HG02970 (cell line): Measurements from ENCODE around the gene CFAP53.

Experiments
- ATAC-seq: cut with Tn5 transposase; IDR thresholded peaks from one replicate; pipeline ENCODE4 v1.9.1; 2021; ENCODE audit warnings: mild to moderate bottlenecking, moderate library complexity, moderate number of reproducible peaks; ENCODE audit not compliant: unreplicated experiment, low FRiP score

The CFAP53 gene

DNA sequence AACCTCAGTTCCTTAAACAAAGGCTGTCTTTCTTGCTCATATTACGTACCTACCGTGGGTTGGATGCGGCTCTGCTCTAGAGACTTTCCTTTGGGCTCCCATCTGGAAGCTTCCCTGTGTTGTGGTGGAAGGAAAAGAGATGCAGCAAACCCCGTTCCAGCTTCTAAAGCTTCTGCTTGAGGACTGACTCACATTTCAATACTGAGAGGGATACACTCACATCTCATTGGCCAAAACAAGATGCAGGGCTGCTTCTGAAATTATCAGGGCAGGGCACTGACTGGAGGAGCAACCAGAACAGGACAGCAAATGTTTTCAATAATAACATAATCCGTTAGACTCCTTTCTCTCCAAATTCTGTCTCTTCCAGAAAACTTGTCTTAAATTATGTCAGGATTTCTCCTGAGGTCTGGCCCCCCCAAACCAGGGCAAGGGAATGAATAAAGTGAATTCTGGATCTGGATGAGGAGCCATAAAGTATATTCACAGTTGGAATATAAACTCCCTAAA is 66.9 kb downstream of the CFAP53 start:
- ATAC-seq = no peak

- ATAC-seq = no peak
Measured at GRCh38 chr18:50196261-50196660, 70.0 kb downstream of the CFAP53 start.

- no peak for ATAC-seq
Measured at GRCh38 chr18:50195689-50196088, 70.6 kb downstream of the CFAP53 start.

- ATAC-seq = peak; percentile 72
Measured at GRCh38 chr18:50194631-50195532, 71.4 kb downstream of the CFAP53 start, which contains the start of gene MYO5B. Gene MYO5B, minus strand, starts transcription at chr18:50195147. Its CDS starts 354 bp downstream, at chr18:50194793.

- ATAC-seq = no peak
Measured at GRCh38 chr18:50193796-50194630, 72.3 kb downstream of the CFAP53 start.

GRCh38 chr18:50192995-50193795 is 73.1 kb downstream of the CFAP53 start:
- ATAC-seq = no peak

- ATAC-seq = no peak
Measured at GRCh38 chr18:50190926-50191325, 75.4 kb downstream of the CFAP53 start.

DNA sequence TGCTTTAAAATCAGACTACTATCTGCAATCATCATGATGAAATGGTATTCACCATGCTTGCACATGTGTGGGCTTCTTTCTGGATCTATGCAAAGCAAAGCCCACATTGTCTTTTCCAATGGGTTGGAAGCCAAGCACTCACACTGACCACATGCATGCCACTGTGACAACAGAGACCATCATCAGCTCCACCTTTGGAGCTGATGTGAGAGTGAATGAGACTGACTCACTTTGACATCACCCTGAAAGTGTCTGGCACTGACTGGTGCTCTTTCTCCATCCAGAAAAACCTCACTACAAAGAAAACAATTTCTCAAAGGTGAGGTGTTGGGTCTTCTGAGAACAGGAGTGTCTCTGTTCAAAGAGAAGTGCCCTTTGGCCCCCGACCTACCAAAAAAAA is 76.1 kb downstream of the CFAP53 start:
- ATAC-seq = no peak

DNA sequence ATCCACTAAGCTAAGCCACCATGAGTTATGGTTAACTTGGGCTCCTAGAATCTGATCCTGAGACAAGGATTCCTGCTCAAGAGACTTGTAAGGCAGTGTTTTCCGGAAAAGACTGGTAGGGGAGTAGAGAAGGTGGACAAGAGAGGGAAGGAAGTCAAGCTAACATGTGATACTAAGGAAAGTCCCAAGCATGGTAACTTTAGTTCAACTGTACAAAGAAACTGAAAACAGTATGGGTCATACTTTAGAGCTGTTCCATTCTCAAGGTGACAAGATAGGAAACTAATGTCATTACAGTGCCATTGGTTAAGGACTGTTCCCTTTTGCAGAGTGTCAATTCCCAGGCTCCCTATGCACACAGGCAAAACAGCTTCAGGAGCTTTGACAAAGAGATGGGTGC is 77.1 kb downstream of the CFAP53 start:
- no peak for ATAC-seq

- ATAC-seq = no peak
Measured at GRCh38 chr18:50188652-50189051, 77.6 kb downstream of the CFAP53 start.

- ATAC-seq = no peak
Measured at GRCh38 chr18:50187659-50188058, 78.6 kb downstream of the CFAP53 start.

DNA sequence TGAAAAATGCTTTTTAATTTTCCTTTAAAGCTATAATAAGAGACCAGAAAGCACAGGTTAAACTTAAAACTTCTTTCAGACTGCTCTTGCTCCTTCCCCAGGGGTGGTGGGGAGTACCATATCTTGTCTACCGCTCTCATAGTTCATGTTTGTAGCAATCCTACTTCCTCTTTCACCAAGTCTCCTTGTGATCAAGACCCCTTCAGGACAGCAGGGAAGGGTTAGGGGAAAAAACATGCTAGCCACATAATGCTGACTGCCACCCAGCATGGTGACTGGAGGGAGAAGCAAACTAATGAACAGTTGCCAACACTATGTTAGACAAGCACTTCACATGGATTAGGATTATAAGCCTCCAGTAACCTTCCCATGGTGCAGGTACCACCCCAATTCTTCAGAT is 79.9 kb downstream of the CFAP53 start:
- ATAC-seq = no peak

GRCh38 chr18:50183556-50183955 is 82.7 kb downstream of the CFAP53 start:
- ATAC-seq = no peak

- ATAC-seq = no peak
Measured at GRCh38 chr18:50182511-50182910, 83.8 kb downstream of the CFAP53 start.

GRCh38 chr18:50181590-50181989 is 84.7 kb downstream of the CFAP53 start:
- ATAC-seq = no peak

GRCh38 chr18:50179465-50179864 is 86.8 kb downstream of the CFAP53 start:
- ATAC-seq = no peak

GRCh38 chr18:50177294-50177992 is 88.9 kb downstream of the CFAP53 start:
- ATAC-seq = no peak
